ENCODE data around the gene CTR9. TPM values are rescaled to one million over a fixed set of nuclear protein-coding genes. Genes with fewer than 3 reads are reported as not detected.

Gene CTR9
- total and polyA plus RNA-seq, 10 donors = 13.8 to 44.4 (median 32.9) TPM

DNA sequence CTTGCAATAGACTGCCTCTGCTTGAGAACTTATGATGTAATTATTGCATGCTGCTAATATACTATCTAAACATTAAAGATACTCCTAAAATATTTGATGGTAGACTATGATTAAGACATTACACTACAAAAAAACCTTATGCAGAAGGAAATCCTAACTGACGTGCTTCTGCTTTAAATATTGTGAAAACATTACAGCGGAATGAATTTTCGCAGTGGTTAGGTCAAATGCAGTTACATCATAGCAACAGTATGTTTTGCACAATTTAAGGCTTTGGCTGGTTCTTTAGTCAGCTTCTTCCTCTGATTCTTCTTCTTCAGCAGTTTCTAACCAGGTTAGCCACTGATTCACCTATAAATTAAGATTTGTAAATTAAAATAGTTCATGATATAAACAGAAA lies 46.5 kb downstream of the CTR9 start:
- peak overlapping the region in 1 of 8 donors; percentile 28 for H3K4me3 ChIP-seq
- intact Hi-C loops (cut with DNase I; ENCODE audit: low total_unique reads) = no loop called here
- H3K4me1 ChIP-seq = peaks cover 3 to 85% (median 55%) of the 10 kb centered on the region in 6 donors
- peaks cover 10 to 74% (median 71%) of the 10 kb centered on the region in 6 donors for H3K36me3 ChIP-seq
- no peak for TF ChIP-seq POLR2AphosphoS5 (IDR thresholded peaks at IDR 0.05)
- H3K9me3 ChIP-seq = no peaks in the 10 kb centered on the region
- DNase-seq = no peak
- 49 to 81% (median 57%) methylated on average over 3 of the region's 3 CpGs for WGBS, 5 donors
- peak overlapping the region in 7 of 8 donors; percentile 30 to 79 (median 65) for H3K27ac ChIP-seq
- H3K27me3 ChIP-seq (replicated peaks in 1 of 7) = no peaks in the 10 kb centered on the region

DNA sequence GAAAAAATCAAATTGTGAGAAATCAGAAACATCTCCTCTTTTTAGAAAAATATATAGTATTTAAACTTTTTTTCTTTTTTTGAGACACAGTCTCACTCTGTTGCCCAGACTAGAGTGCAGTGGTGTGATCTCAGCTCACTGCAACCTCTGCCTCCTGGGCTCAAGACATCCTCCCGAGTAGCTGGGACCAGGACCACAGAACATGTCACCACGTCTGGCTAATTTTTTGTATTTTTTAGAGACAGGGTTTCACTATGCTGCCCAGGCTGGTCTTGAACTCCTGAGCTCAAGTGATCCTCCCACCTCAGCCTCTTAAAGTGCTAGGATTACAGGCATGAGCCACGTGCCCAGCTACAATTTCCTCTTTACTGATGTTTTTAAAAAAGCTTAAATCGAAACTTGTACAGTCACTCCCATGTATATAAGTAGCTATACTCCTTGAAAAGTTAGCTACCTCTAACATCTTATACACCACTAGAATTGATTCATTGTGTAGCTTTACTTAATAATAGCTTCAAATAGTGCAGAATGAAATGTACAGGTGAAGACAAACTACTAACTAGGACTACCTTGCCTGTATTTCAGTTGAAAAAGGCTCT lies 47.4 kb downstream of the CTR9 start:
- H3K36me3 ChIP-seq = peaks cover 13 to 83% (median 80%) of the 10 kb centered on the region in 6 donors
- H3K4me1 ChIP-seq = peaks cover 0 to 85% (median 51%) of the 10 kb centered on the region in 6 donors
- no peaks in the 10 kb centered on the region for H3K27me3 ChIP-seq (replicated peaks in 1 of 7)
- H3K9me3 ChIP-seq = no peaks in the 10 kb centered on the region
- H3K27ac ChIP-seq = peak overlapping the region in 7 of 8 donors; percentile 30 to 79 (median 61)
- 39 to 75% (median 58%) methylated on average over 4 of the region's 4 CpGs for WGBS, 5 donors
- H3K4me3 ChIP-seq = peak overlapping the region in 1 of 8 donors; percentile 28
- no peak for DNase-seq
- TF ChIP-seq POLR2A (IDR thresholded peaks at IDR 0.05) (no peak), POLR2AphosphoS5 (IDR thresholded peaks at IDR 0.05) (no peak)
- TF ChIP-seq, protein P1, sequence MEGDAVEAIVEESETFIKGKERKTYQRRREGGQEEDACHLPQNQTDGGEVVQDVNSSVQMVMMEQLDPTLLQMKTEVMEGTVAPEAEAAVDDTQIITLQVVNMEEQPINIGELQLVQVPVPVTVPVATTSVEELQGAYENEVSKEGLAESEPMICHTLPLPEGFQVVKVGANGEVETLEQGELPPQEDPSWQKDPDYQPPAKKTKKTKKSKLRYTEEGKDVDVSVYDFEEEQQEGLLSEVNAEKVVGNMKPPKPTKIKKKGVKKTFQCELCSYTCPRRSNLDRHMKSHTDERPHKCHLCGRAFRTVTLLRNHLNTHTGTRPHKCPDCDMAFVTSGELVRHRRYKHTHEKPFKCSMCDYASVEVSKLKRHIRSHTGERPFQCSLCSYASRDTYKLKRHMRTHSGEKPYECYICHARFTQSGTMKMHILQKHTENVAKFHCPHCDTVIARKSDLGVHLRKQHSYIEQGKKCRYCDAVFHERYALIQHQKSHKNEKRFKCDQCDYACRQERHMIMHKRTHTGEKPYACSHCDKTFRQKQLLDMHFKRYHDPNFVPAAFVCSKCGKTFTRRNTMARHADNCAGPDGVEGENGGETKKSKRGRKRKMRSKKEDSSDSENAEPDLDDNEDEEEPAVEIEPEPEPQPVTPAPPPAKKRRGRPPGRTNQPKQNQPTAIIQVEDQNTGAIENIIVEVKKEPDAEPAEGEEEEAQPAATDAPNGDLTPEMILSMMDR (IDR thresholded peaks at IDR 0.05 in 8 of 11, conservative IDR thresholded peaks at IDR 0.05 in 3 of 11) = no peak
- intact Hi-C loops (cut with DNase I; ENCODE audit: low total_unique reads) = no loop called here

DNA sequence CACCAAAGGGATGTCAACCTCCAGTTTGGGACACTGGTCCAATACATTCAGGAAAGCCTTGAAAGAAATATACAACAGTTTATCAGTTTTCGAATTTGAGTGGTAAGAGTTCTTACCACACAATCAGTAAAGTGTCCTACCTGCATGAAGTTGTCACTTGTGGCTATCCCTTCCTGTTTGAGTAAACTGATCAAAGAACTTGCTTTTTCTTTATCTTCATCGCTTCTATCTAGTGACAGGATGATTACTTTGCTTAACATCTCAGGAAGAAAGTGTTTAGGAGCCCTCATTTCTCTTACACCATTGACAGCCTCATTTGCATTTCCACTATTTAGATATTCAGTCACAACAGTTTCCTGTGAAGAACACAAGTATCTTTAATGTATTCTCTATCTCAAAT lies 49.2 kb downstream of the CTR9 start:
- intact Hi-C loops (cut with DNase I; ENCODE audit: low total_unique reads) = loop anchor here (10.0 kb wide), 1 partner anchor 45 kb away; the partner anchor contains the start of gene CTR9
- 69 to 78% (median 71%) methylated on average over 2 of the region's 2 CpGs for WGBS, 5 donors
- H3K4me1 ChIP-seq = peaks cover 12 to 91% (median 62%) of the 10 kb centered on the region in 6 donors
- no peaks in the 10 kb centered on the region for H3K27me3 ChIP-seq (replicated peaks in 1 of 7)
- H3K27ac ChIP-seq = peak overlapping the region in 4 of 8 donors; percentile 5 to 41 (median 16)
- H3K4me3 ChIP-seq = no peak overlapping the region
- no peak for TF ChIP-seq POLR2A (IDR thresholded peaks at IDR 0.05)
- TF ChIP-seq POLR2AphosphoS5 (IDR thresholded peaks at IDR 0.05) = no peak
- TF ChIP-seq, protein P1 (IDR thresholded peaks at IDR 0.05 in 8 of 11, conservative IDR thresholded peaks at IDR 0.05 in 3 of 11) = no peak
- DNase-seq = no peak
- H3K9me3 ChIP-seq = no peaks in the 10 kb centered on the region
- peaks cover 17 to 100% (median 99%) of the 10 kb centered on the region in 6 donors for H3K36me3 ChIP-seq

DNA sequence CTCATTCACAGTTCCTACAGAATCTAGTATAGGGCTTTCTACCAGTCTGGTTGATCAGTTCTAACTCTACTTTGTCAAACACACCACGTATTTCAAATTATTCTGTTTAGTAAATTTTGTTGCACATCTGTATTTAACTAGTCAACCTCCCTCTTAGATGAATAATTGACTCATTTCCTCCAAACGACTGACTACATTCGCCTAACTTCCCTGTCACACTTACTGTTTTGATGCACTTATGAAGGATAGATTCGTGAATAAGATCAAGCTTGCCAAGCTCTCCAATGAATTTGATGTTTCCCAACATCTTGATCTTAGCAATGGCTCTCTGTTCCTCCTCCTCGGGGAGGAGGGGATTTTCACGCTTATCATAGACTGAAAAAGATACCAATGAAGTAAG lies 52.6 kb downstream of the CTR9 start:
- Histone ChIP-seq H3K4me3 (no peak overlapping the region), H3K27ac (peak overlapping the region in 1 of 8 donors; percentile 12), H3K27me3 (replicated peaks in 1 of 7) (no peaks in the 10 kb centered on the region), H3K9me3 (no peaks in the 10 kb centered on the region), H3K36me3 (peaks cover 17 to 86% (median 83%) of the 10 kb centered on the region in 6 donors), H3K4me1 (peaks cover 33 to 90% (median 67%) of the 10 kb centered on the region in 6 donors)
- TF ChIP-seq POLR2A (IDR thresholded peaks at IDR 0.05) (no peak), POLR2AphosphoS5 (IDR thresholded peaks at IDR 0.05) (no peak)
- TF ChIP-seq, protein P1 (IDR thresholded peaks at IDR 0.05 in 8 of 11, conservative IDR thresholded peaks at IDR 0.05 in 3 of 11) = no peak
- intact Hi-C loops (cut with DNase I; ENCODE audit: low total_unique reads) = loop anchor here (10.0 kb wide), 1 partner anchor 49 kb away; the partner anchor contains the start of gene CTR9
- 56 to 71% (median 59%) methylated on average over 6 of the region's 6 CpGs for WGBS, 5 donors
- DNase-seq = no peak
